Ramos (cell line): ENCODE results near the gene UBN1.
"Not testable (repeated sequence)": the region's sequence is repeated elsewhere in the genome, so short reads cannot be mapped to it uniquely, and the experiment has no call there.

ENCODE experiments used
- in situ Hi-C: fragments of 300-500 bp; cut with MboI; formaldehyde crosslinking; loops from one replicate; pipeline ENCODE4 v1.14.3; 2022; ENCODE audit warnings: low sequenced_read_pairs; ENCODE audit not compliant: unreplicated experiment

Gene UBN1

GRCh38 chr16:4882633-4883285 is 35.5 kb downstream of the UBN1 start:
- in situ Hi-C loops: no loop called here

- in situ Hi-C loops: no loop called here
Measured at GRCh38 chr16:4883501-4883900, 36.2 kb downstream of the UBN1 start.

GRCh38 chr16:4884209-4884608 is 36.9 kb downstream of the UBN1 start:
- in situ Hi-C loops: no loop called here

GRCh38 chr16:4884972-4885874 is 37.9 kb downstream of the UBN1 start:
- in situ Hi-C loops: no loop called here

- in situ Hi-C loops: no loop called here
Measured at GRCh38 chr16:4886151-4886550, 38.9 kb downstream of the UBN1 start.

- in situ Hi-C loops: no loop called here
Measured at GRCh38 chr16:4888428-4889135, 41.3 kb downstream of the UBN1 start.

- in situ Hi-C loops: no loop called here
Measured at GRCh38 chr16:4890026-4890425, 42.7 kb downstream of the UBN1 start.

GRCh38 chr16:4890686-4891085 is 43.4 kb downstream of the UBN1 start:
- in situ Hi-C loops: no loop called here

GRCh38 chr16:4891097-4891885 is 44.0 kb downstream of the UBN1 start:
- in situ Hi-C loops: no loop called here

- in situ Hi-C loops: no loop called here
Measured at GRCh38 chr16:4891886-4892216, 44.6 kb downstream of the UBN1 start.

- in situ Hi-C loops: no loop called here
Measured at GRCh38 chr16:4892361-4893102, 45.3 kb downstream of the UBN1 start.

- in situ Hi-C loops: no loop called here
Measured at GRCh38 chr16:4893103-4893862, 46.0 kb downstream of the UBN1 start.

- in situ Hi-C loops: no loop called here
Measured at GRCh38 chr16:4894276-4895150, 47.2 kb downstream of the UBN1 start.

GRCh38 chr16:4895366-4895765 is 48.1 kb downstream of the UBN1 start:
- in situ Hi-C loops: no loop called here

- in situ Hi-C loops: not testable (repeated sequence)
Measured at GRCh38 chr16:4896761-4897160, 49.5 kb downstream of the UBN1 start.

- in situ Hi-C loops: no loop called here
Measured at GRCh38 chr16:4897328-4897727, 50.0 kb downstream of the UBN1 start.

- in situ Hi-C loops: no loop called here
Measured at GRCh38 chr16:4898811-4899473, 51.7 kb downstream of the UBN1 start.

- in situ Hi-C loops: no loop called here
Measured at GRCh38 chr16:4899474-4899846, 52.2 kb downstream of the UBN1 start.
